Testis (tissue), 2 donors: Measurements from ENCODE around the gene MRS2.

Experiments used
- CTCF ChIP-seq, 3 experiments: fragments of 450-650 bp in 2 of 3; fragments of 200-600 bp in 1 of 3; sonication (generic) in 1 of 3; IDR thresholded peaks; one replicate each; pipeline ENCODE4 v1.5.1; 2016 to 2019; ENCODE audit warnings: antibody characterized with exemption in 3 of 3, mild to moderate bottlenecking in 2 of 3, moderate library complexity in 1 of 3
- POLR2A ChIP-seq: fragments of 450-650 bp; IDR thresholded peaks from one replicate; pipeline ENCODE4 v1.6.1; 2017; ENCODE audit warnings: antibody characterized with exemption, mild to moderate bottlenecking, moderate library complexity

- TF ChIP-seq POLR2A, result no peak
- TF ChIP-seq CTCF (IDR thresholded peaks at IDR 0.05), result no peak
Measured at GRCh38 chr6:24394061-24394779, 8.5 kb upstream of the MRS2 start.
